Activated CD4-positive, alpha-beta T cell treated with anti-CD3 and anti-CD28 coated beads for 48 hours (primary cell): Measurements from ENCODE around the gene ROBO1.
"Not testable (repeated sequence)": the region's sequence is repeated elsewhere in the genome, so short reads cannot be mapped to it uniquely, and the experiment has no call there.

Experiments used
- DNase-seq: peaks from one replicate; pipeline ENCODE4 v3.0.0-alpha.2; 2020

The ROBO1 gene

GRCh38 chr3:78895528-78895927 is 872.3 kb downstream of the ROBO1 start:
- DNase-seq: no peak

GRCh38 chr3:78894787-78895186 is 873.0 kb downstream of the ROBO1 start:
- no peak for DNase-seq

DNA sequence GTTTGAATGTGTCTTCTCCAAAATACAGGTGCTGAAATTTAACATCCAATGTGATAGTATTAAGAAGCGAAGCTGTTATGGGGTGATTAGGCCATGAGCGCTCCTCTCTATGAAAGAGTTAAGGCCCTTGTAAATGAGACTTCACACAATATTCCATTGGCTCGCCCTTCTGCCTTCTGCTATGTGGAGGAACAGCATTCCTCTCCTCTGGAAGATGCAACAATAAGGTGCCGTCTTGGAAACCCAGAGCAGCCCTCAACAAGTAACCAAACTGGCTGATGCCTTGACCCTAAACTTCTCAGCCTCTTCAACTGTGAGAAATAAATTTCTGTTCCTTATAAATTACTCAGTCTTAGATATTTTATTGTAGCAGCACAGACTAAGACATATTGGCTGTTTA is 874.6 kb downstream of the ROBO1 start:
- no peak for DNase-seq

DNA sequence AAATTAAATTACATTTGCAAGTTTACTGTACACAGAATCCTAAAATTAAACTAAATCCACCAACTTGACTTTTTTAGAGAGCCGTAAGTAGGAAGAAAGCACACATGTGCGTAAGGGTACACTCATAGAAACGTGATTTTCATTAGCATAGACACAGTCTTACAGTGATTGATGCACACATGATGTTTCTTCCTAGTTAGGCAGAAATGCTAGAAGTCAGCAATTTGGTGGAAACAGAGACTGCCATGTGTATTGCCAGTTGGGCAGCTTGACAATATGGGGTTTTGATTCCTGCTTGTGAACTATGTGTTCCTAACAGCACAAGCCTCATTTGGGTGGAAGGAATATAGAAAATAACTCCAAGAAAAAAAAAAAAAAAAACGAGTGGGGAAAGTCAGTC is 878.5 kb downstream of the ROBO1 start:
- no peak for DNase-seq

DNA sequence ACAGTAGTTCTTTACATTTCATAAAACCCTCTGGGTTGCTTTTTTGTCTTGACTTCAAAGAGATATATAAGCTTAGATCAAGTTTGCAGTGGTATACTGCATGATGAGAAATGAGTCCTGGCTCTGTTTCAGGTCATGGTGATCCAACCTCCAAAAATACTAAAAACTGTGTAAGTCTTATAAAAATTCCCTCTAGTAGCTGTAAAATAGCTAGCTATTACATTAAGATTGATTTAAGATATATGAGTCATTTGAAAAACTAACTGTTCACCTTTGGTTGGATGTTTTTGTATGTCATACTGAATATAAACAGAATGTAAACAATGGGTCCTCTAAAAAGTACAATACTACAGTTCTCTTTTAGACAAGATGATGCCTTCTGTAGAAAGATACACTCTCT is 879.2 kb downstream of the ROBO1 start:
- no peak for DNase-seq

- DNase-seq: no peak
These were observed 880.2 kb downstream of the ROBO1 start for GRCh38 chr3:78887547-78888011.

DNA sequence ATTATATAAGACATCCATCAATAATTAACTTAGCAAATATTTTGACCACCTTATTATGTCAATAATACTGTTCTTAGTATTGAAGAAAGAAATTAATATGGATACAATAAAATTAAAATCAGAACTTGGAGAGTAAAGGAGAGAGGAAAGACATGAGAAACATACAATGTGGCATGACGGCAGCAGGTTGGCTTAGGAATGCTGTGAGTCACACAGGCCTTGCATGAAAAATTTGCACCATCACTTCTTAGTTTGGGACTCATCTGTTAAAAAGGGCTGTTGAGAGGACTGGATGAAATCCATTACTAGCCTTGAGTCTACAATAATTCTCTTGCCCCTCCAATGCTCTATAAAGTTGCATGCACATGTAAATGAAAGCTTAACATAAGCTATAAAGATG is 880.8 kb downstream of the ROBO1 start:
- no peak for DNase-seq

DNA sequence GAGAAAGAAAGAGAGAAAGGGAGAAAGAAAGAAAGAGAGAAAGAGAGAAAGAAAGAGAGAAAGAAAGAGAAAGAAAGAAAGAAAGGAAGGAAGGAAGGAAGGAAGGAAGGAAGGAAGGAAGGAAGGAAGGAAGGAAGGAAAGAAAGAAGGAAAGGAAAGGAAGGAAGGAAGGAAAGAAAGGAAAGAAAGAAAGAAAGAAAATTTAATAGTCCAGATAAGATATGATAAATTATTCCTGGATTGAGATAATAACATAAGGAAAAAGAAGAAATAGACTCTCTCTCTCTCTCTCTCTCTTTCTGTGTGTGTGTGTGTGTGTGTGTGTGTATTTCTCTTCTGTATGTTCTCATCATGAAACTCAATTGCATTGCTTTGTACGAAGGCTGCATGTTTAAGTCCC is 883.2 kb downstream of the ROBO1 start:
- DNase-seq: not testable (repeated sequence)

DNA sequence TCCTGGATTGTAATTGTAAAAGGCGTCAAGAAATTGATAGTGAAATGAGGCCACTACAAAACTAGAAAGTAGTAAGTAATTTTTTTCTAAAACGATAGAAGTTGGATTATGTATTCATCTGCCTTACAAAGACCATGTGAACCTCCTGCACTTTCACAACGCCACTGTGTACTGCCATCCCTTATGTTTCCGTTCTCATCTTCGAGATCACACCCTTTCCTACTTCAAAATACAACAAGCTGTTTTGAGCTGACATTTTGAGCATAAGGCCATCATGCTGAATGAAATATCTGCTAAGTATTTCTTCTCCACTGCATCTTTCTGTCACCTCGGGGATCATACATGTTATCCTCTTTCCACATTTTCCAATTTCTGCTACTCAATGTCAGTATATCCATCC is 885.5 kb downstream of the ROBO1 start:
- DNase-seq: no peak

GRCh38 chr3:78881501-78881900 is 886.3 kb downstream of the ROBO1 start:
- DNase-seq: no peak

DNA sequence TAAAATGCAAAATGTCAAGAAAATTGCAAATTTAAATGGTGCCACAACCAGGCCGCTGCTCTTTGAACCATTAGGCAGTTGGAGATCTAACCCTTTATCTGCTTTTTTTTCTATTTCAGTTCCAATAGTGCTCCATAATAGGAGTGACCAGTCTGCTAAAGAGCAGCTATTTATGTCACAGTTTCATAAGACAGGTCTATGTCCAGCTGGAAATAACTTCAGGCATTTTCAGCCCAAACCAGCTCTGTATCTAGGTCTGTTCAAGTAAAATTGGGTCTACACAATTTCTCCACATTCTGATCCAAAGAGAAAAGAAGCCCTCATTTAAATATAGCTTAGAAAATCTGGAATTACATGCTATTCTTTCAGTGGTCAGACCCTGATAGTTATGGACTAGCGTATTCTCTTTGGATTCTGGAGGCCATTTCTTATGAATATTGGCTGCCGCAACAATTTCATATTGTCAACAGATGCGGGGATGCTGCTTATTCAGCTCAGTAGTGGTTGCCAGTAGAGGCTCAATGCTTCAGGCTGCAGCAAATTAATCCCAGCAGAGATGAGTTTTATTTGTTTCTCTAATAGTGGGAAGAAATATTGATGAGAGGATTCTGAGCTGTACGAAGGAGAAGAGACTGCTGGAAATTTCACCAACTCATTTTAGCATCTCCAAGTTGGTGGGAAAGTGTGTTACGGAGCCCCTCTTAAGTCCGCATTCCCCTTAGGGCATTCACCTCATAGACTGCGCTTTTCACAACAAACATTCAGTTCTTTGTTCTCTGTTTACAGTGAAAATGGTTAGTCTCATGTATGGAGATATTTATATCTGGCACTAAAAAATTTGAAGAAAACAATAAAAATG is 887.0 kb downstream of the ROBO1 start:
- DNase-seq: no peak

DNA sequence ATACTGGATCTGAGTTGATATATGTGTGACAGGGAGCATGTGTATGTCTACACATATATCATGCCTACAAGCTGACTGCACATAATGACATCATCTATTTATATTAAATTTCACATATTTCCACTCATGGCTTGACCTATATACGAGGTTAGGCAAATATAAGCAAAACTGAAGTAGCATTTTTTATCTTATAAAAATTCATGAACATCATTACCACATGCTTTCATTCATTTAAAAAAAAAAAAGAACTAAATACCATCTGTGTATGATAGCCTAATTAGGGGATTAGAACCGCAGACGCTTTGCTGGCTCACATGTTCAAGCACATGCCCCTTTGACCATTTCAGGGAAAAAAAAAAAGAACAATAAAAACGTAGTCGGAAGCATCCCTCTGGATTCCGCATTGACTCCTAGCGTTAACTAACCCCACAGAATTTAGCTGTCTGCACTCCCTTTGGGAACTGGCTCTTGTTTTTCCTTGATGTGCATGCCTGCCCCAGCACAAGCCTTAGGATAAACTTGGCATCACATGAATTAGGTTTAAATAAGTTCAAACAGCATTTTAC is 888.4 kb downstream of the ROBO1 start:
- DNase-seq: no peak

GRCh38 chr3:78878789-78879188 is 889.0 kb downstream of the ROBO1 start:
- no peak for DNase-seq

GRCh38 chr3:78878011-78878410 is 889.8 kb downstream of the ROBO1 start:
- no peak for DNase-seq

GRCh38 chr3:78875851-78876250 is 891.9 kb downstream of the ROBO1 start:
- DNase-seq: no peak

GRCh38 chr3:78875436-78875835 is 892.4 kb downstream of the ROBO1 start:
- DNase-seq: no peak

- DNase-seq: no peak
These were observed 894.2 kb downstream of the ROBO1 start for GRCh38 chr3:78873641-78874040.

- no peak for DNase-seq
These were observed 895.6 kb downstream of the ROBO1 start for GRCh38 chr3:78872195-78872594.

GRCh38 chr3:78871048-78871447 is 896.8 kb downstream of the ROBO1 start:
- no peak for DNase-seq

GRCh38 chr3:78870484-78870883 is 897.3 kb downstream of the ROBO1 start:
- no peak for DNase-seq

DNA sequence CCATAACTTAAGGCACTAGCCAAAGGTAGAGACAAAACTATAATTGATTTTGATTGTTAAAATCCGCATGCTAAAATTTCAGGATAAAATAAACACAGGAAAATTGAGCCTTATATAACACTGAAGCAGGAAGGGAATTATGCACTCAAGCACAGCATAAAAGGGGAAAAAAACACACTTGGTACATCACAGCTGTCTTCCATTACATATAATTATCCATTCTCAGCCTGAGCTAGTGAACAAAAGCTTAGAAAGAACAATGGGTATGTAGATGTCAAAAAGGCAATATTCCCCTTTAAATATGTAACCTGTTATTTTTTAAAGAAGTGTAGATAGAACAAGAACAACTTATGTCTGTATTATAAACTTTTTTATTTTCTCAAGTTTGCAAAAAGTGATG is 899.2 kb downstream of the ROBO1 start:
- no peak for DNase-seq

GRCh38 chr3:78867409-78868372 is 900.1 kb downstream of the ROBO1 start:
- DNase-seq: no peak
